Umbilical cord (tissue), 2 donors: ENCODE data around the gene PCGF6. TPM values are rescaled to one million over a fixed set of nuclear protein-coding genes. Genes with fewer than 3 reads are reported as not detected.

Source experiments
- DNase-seq: peaks from one replicate; pipeline ENCODE4 v3.0.0-alpha.2; 2015; ENCODE audit warnings: low spot score
- total RNA-seq: library from RNA; depleted of rRNA; stranded (reverse); fragments of >200 nt; gene quantifications from one replicate; pipeline ENCODE4 v1.2.3, GENCODE V29; 2014; ENCODE audit warnings: low replicate concordance; ENCODE audit not compliant: insufficient read depth

PCGF6 gene
- total RNA-seq, 1 donor from 2014 or later, result 11.1 TPM

DNA sequence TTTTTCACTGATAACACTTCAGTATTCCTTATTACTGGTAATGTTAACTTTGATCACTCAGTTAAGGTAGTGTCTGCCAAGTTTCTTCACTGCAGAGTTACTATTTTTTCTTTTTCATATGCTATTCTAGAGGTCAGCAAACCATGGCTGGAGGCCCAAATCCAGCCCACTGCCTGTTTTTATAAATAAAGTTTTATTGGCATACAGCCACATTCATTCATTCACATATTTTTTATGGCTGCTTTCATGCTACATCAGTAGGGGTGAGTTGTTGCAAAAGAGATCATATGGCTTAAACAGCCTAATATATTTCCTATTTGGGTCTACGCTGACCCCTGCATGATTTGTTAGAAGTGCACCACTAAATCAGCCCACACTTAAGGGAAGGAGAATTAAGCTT is 94.3 kb downstream of the PCGF6 start:
- no peak for DNase-seq

DNA sequence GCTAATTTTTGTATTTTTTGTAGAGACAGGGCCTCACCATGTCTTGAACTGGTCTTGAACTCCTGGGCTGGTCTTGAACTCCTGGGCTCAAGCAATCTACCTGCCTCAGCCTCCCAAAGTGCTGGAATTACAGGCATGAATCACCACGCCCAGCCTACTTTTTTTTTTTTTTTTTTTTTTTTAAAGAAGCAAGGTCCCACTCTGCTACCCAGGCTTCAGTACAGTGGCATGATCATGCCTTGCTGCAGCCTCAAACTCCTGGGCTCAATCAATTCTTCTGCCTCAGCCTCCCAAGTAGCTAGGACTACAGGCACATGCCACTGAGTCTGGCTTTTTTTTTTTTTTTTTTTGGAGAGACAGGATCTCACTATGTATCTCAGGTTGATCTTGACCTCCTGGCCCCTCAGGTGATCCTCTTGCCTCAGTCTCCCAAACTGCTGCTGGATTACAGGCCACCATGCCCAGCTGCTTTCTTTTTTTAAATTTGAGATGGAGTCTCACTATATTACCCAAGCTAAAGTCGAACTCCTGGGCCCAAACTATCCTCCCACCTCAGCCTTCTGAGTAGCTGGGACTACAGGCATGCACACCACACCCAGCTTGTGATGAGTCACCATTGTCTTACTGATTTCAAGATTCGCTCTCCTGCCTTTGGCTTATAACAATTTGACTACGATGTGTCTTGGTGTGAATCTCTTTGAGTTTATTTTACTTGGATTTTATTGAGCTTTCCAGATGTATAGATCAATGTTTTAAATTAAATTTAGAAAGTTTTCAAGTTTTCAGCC is 96.2 kb downstream of the PCGF6 start:
- DNase-seq, result no peak

DNA sequence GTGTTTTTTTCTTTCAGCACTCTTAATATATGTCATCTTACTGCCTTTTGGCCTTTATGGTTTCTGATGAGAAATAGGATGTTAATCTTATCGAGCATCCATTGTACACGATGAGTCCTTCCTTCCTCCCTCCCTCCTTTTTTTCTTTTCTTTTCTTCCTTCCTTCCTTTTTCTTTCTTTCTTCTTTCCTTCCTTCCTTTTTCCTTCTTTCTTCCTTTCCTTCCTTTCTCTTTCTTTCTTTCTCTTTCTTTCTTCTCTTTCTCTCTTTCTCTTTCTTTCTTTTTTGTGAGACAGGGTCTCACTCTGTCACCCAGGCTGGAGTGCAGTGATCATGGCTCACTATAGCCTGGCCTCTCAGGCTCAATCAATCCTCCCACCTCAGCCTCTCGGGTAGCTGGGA is 96.8 kb downstream of the PCGF6 start:
- no peak for DNase-seq

Other genes with a start within 250 kb of the PCGF6 start
- gene NT5C2, start 157.9 kb downstream of the PCGF6 start, total RNA-seq, result 81.4 TPM
- gene RPEL1, start 105.3 kb downstream of the PCGF6 start, total RNA-seq, result 3.9 TPM
- gene INA, start 74.0 kb downstream of the PCGF6 start, total RNA-seq, result 1.4 TPM
- 7.0 TPM for gene TAF5, start 16.8 kb upstream of the PCGF6 start, total RNA-seq
- 138 TPM for gene ATP5MK, start 45.3 kb upstream of the PCGF6 start, total RNA-seq
- gene PDCD11, start 45.5 kb upstream of the PCGF6 start, total RNA-seq, result 99.9 TPM
- 7.2 TPM for gene CALHM2, start 101.2 kb upstream of the PCGF6 start, total RNA-seq
- 0.48 TPM for gene CALHM1, start 107.8 kb upstream of the PCGF6 start, total RNA-seq
- gene CALHM3, start 128.1 kb upstream of the PCGF6 start, total RNA-seq, result not detected
- gene NEURL1, start 142.6 kb upstream of the PCGF6 start, total RNA-seq, result 0.24 TPM